Testis (tissue), 2 donors: Measurements from ENCODE around the gene EPN3.

ENCODE experiments used
- CTCF ChIP-seq, 3 experiments: fragments of 450-650 bp in 2 of 3; fragments of 200-600 bp in 1 of 3; sonication (generic) in 1 of 3; IDR thresholded peaks; one replicate each; pipeline ENCODE4 v1.5.1; 2016 to 2019; ENCODE audit warnings: antibody characterized with exemption in 3 of 3, mild to moderate bottlenecking in 2 of 3, moderate library complexity in 1 of 3
- POLR2A ChIP-seq: fragments of 450-650 bp; IDR thresholded peaks from one replicate; pipeline ENCODE4 v1.6.1; 2017; ENCODE audit warnings: antibody characterized with exemption, mild to moderate bottlenecking, moderate library complexity

- TF ChIP-seq CTCF (IDR thresholded peaks at IDR 0.05): no peak
- no peak for TF ChIP-seq POLR2A
These were observed 13.2 kb upstream of the EPN3 start for GRCh38 chr17:50519141-50519834.
